Panc1 (cell line): ENCODE measurements around the gene F13A1. TPM values are rescaled to one million over a fixed set of nuclear protein-coding genes. Genes with fewer than 3 reads are reported as not detected.

Source experiments
- ATAC-seq: fragments of 200-7000 bp; cut with Tn5 transposase; 2 replicates; pipeline ENCODE4 v1.9.1; 2020; ENCODE audit warnings: mild to moderate bottlenecking, moderate library complexity
- BruUV-seq: library from RNA; stranded (reverse); fragments of 400-500 nt; replicated peaks from 2 replicates; lab custom pipeline; 2021; lab: Mats Ljungman, UMichigan
- CTCF ChIA-PET: fragments of 300-600 bp; sonication (Branson Sonifier 250); formaldehyde crosslinking; loops from one replicate; lab custom pipeline; 2022; ENCODE audit warnings: antibody characterized with exemption; lab: Charles Lee
- POLR2A ChIA-PET: fragments of 300-600 bp; sonication (Branson Sonifier 250); formaldehyde crosslinking; loops from one replicate; lab custom pipeline; 2022; ENCODE audit warnings: antibody characterized with exemption; lab: Charles Lee
- DNase-seq: peaks from one replicate; pipeline ENCODE4 v3.0.0-alpha.2; 2010; ENCODE audit warnings: low read depth, low spot score
- H3K27ac ChIP-seq: 2 replicates; pipeline ENCODE4 v1.5.1; 2011; ENCODE audit warnings: mild to moderate bottlenecking, low read length, inconsistent platforms
- H3K27me3 ChIP-seq: fragments of 200-500 bp; sonication (Bioruptor generic); 2 replicates; pipeline ENCODE4 v1.6.0; 2014; ENCODE audit warnings: low read length, inconsistent platforms; ENCODE audit not compliant: control insufficient read depth, insufficient read depth
- H3K36me3 ChIP-seq: fragments of 200-500 bp; sonication (Bioruptor generic); 2 replicates; pipeline ENCODE4 v1.5.1; 2014; ENCODE audit warnings: inconsistent platforms, mild to moderate bottlenecking, low read length, moderate library complexity; ENCODE audit not compliant: control insufficient read depth, insufficient read depth
- H3K4me1 ChIP-seq: 2 replicates; pipeline ENCODE4 v1.5.1; 2011; ENCODE audit warnings: inconsistent platforms, mild to moderate bottlenecking, low read length, moderate library complexity; ENCODE audit not compliant: control insufficient read depth, insufficient read depth
- H3K4me3 ChIP-seq, 2 experiments: 2 replicates each; pipeline ENCODE4 v1.5.1; 2011 to 2012; ENCODE audit warnings: low read depth in 2 of 2, low read length in 2 of 2, mild to moderate bottlenecking in 2 of 2, inconsistent platforms in 1 of 2, moderate library complexity in 1 of 2
- H3K9me3 ChIP-seq: fragments of 200-500 bp; sonication (Bioruptor generic); 2 replicates; pipeline ENCODE4 v1.5.1; 2014; ENCODE audit warnings: low read depth, mild to moderate bottlenecking, inconsistent platforms, low read length, moderate library complexity; ENCODE audit not compliant: control insufficient read depth, insufficient read depth
- POLR2AphosphoS5 ChIP-seq: IDR thresholded peaks from 2 replicates; pipeline ENCODE4 v1.6.1; 2012; ENCODE audit warnings: mild to moderate bottlenecking, low read depth, low read length, moderate library complexity
- SIN3A ChIP-seq: IDR thresholded peaks from 2 replicates; pipeline ENCODE4 v1.6.1; 2012; ENCODE audit warnings: low read depth, mild to moderate bottlenecking, low read length, moderate library complexity, borderline replicate concordance; ENCODE audit not compliant: insufficient read depth
- TCF7L2 ChIP-seq: IDR thresholded peaks from 2 replicates; pipeline ENCODE4 v1.6.1; 2011; ENCODE audit warnings: mild to moderate bottlenecking, low read depth, low read length, inconsistent platforms
- in situ Hi-C: cut with HindIII; loops from 2 replicates; pipeline ENCODE4 v1.10.0; 2016; ENCODE audit warnings: low sequenced_read_pairs, low pct_unique_long_range_greater_than_20kb
- intact Hi-C: fragments of 100-400 bp; cut with micrococcal nuclease; formaldehyde crosslinking; loops from one replicate; pipeline ENCODE4 v1.10.0; 2022; ENCODE audit not compliant: unreplicated experiment
- total RNA-seq: library from RNA; stranded (reverse); gene quantifications from one replicate; pipeline ENCODE4 v1.2.1, GENCODE V29; 2021; ENCODE audit not compliant: unreplicated experiment
- TF ChIP-seq, protein P1 (sequence below), 2 experiments: IDR thresholded peaks; 2 replicates each; pipeline ENCODE4 v1.6.1; 2011 to 2012; ENCODE audit warnings: low read depth in 2 of 2, control low read depth in 1 of 2, low read length in 1 of 2, mild to moderate bottlenecking in 1 of 2, moderate library complexity in 1 of 2; ENCODE audit not compliant: insufficient read depth in 1 of 2
- TF ChIP-seq, protein P2 (sequence below): fragments of 450-650 bp; IDR thresholded peaks from 2 replicates; pipeline ENCODE4 v1.5.1; 2017; ENCODE audit warnings: mild to moderate bottlenecking

F13A1 gene
- total RNA-seq, 1 experiment from 2014 or later, result 0.26 TPM

DNA sequence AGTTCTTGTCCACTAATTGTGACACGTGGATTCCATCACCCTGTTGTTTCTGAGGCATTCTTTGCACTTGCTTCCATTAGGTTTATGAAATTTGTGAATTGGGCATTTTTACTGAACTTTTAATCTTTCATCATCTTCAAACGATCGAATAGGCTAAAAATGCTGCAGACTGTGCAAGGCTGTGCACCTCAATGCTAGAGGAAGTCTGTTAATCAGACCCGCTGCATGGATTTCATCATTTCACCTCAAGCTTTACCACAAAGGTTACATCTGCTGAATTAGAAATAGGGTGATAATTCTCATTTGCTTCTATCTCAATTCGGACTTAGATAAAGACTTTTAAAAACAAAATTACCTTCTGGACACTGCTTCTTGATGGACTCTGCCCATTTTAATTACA, 27.8 kb upstream of the F13A1 start:
- H3K36me3 ChIP-seq, result no peaks in the 10 kb centered on the region
- ChIA-PET CTCF (no interaction called here), POLR2A (no interaction called here)
- BruUV-seq, result no TSS peak
- TF ChIP-seq, protein P1, sequence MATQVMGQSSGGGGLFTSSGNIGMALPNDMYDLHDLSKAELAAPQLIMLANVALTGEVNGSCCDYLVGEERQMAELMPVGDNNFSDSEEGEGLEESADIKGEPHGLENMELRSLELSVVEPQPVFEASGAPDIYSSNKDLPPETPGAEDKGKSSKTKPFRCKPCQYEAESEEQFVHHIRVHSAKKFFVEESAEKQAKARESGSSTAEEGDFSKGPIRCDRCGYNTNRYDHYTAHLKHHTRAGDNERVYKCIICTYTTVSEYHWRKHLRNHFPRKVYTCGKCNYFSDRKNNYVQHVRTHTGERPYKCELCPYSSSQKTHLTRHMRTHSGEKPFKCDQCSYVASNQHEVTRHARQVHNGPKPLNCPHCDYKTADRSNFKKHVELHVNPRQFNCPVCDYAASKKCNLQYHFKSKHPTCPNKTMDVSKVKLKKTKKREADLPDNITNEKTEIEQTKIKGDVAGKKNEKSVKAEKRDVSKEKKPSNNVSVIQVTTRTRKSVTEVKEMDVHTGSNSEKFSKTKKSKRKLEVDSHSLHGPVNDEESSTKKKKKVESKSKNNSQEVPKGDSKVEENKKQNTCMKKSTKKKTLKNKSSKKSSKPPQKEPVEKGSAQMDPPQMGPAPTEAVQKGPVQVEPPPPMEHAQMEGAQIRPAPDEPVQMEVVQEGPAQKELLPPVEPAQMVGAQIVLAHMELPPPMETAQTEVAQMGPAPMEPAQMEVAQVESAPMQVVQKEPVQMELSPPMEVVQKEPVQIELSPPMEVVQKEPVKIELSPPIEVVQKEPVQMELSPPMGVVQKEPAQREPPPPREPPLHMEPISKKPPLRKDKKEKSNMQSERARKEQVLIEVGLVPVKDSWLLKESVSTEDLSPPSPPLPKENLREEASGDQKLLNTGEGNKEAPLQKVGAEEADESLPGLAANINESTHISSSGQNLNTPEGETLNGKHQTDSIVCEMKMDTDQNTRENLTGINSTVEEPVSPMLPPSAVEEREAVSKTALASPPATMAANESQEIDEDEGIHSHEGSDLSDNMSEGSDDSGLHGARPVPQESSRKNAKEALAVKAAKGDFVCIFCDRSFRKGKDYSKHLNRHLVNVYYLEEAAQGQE (IDR thresholded peaks at IDR 0.05; ENCODE audit: insufficient read depth in 1 of 2, low read depth in 2 of 2, low read length in 1 of 2), result no peak
- TF ChIP-seq SIN3A, result no peak
- TF ChIP-seq POLR2AphosphoS5, result no peak
- no peak for TF ChIP-seq TCF7L2
- TF ChIP-seq, protein P2, sequence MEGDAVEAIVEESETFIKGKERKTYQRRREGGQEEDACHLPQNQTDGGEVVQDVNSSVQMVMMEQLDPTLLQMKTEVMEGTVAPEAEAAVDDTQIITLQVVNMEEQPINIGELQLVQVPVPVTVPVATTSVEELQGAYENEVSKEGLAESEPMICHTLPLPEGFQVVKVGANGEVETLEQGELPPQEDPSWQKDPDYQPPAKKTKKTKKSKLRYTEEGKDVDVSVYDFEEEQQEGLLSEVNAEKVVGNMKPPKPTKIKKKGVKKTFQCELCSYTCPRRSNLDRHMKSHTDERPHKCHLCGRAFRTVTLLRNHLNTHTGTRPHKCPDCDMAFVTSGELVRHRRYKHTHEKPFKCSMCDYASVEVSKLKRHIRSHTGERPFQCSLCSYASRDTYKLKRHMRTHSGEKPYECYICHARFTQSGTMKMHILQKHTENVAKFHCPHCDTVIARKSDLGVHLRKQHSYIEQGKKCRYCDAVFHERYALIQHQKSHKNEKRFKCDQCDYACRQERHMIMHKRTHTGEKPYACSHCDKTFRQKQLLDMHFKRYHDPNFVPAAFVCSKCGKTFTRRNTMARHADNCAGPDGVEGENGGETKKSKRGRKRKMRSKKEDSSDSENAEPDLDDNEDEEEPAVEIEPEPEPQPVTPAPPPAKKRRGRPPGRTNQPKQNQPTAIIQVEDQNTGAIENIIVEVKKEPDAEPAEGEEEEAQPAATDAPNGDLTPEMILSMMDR, result no peak
- H3K27ac ChIP-seq, result no peak overlapping the region
- DNase-seq (no peak), ATAC-seq (no peak)
- intact Hi-C loops (no loop called here), in situ Hi-C loops (no loop called here)
- H3K4me1 ChIP-seq, result no peaks in the 10 kb centered on the region
- no peaks in the 10 kb centered on the region; the same call in 1 of the 2 replicates for H3K27me3 ChIP-seq
- H3K4me3 ChIP-seq, result no peak overlapping the region
- no peaks in the 10 kb centered on the region for H3K9me3 ChIP-seq

DNA sequence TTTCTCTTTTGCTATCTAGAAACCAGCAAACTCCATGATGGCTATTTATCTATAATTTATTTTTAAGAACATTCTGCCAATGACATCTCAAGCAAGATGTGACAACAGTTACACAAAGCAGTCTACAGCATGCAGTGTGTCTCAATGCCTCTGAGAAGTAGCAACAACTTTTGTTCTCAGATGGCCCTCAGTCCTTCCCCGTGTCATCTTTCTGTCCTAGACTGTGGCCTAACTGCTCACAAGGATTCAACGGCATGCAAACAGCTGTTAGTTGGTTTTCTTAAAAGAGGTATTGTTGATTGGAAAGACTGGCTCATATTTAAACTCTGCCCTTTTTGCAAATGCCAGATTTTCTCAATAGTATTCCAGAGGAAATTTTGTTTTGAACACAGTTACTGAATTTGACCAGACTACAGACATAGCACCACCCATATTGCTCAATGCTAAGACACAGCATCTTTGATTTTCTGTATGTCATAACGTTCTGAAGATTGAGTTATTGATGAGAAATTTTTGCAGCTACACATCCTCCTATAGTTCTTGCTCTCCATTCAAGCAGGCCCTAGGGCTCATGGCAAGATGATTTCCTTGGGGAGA, 26.1 kb upstream of the F13A1 start:
- H3K36me3 ChIP-seq, result no peaks in the 10 kb centered on the region
- in situ Hi-C loops, result no loop called here
- POLR2A ChIA-PET, result no interaction called here
- intact Hi-C loops, result no loop called here
- H3K4me1 ChIP-seq, result no peaks in the 10 kb centered on the region
- no peaks in the 10 kb centered on the region; the same call in 1 of the 2 replicates for H3K27me3 ChIP-seq
- ATAC-seq (no peak), DNase-seq (no peak)
- no peak overlapping the region for H3K4me3 ChIP-seq
- CTCF ChIA-PET, result no interaction called here
- no TSS peak for BruUV-seq
- H3K27ac ChIP-seq, result no peak overlapping the region
- TF ChIP-seq TCF7L2 (no peak), SIN3A (no peak)
- TF ChIP-seq, protein P1 (IDR thresholded peaks at IDR 0.05; ENCODE audit: insufficient read depth in 1 of 2, low read depth in 2 of 2, low read length in 1 of 2), result no peak
- no peaks in the 10 kb centered on the region for H3K9me3 ChIP-seq
